Tongue (tissue), 3 donors: ENCODE measurements around the gene PRKD2. TPM values are rescaled to one million over a fixed set of nuclear protein-coding genes. Genes with fewer than 3 reads are reported as not detected.
A peak's percentile ranks its signal among the peaks of the same experiment; 100 is the strongest.
"Not testable (repeated sequence)": the region's sequence is repeated elsewhere in the genome, so short reads cannot be mapped to it uniquely, and the experiment has no call there.

Experiments used
- DNase-seq: peaks from one replicate; pipeline ENCODE4 v3.0.0-alpha.2; 2015
- small RNA-seq: library from RNA; depleted of rRNA; stranded (forward); fragments of <200 nt; gene quantifications from one replicate; pipeline ENCODE3, GENCODE V24; 2014; ENCODE audit warnings: low replicate concordance
- total RNA-seq: library from RNA; depleted of rRNA; stranded (reverse); fragments of >200 nt; gene quantifications from one replicate; pipeline ENCODE4 v1.2.3, GENCODE V29; 2014

PRKD2 gene
- total RNA-seq, 1 donor from 2014 or later = 26.1 TPM

GRCh38 chr19:46630586-46631205 is 86.2 kb downstream of the PRKD2 start:
- DNase-seq = no peak

DNA sequence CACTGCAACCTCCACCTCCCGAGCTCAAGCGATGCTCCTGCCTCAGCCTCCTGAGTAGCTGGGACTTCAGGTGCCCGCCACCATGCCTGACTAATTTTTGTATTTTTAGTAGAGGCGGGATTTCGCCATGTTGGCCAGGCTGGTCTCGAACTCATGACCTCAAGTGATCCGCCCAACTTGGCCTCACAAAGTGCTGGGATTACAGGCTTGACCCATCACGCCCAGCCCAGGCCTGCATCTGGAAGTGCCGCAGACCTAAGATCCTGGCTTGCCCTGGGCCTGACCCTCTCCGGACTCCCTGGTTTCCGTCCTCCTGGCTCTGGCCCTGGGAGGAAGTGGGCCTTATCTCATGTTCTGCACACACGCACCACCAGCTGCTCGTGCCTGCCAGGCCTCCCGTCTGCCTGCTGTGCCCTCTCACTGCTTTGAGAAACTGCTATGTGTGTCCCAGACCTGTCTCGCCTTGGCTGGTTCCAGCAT is 87.3 kb downstream of the PRKD2 start:
- DNase-seq = no peak

DNA sequence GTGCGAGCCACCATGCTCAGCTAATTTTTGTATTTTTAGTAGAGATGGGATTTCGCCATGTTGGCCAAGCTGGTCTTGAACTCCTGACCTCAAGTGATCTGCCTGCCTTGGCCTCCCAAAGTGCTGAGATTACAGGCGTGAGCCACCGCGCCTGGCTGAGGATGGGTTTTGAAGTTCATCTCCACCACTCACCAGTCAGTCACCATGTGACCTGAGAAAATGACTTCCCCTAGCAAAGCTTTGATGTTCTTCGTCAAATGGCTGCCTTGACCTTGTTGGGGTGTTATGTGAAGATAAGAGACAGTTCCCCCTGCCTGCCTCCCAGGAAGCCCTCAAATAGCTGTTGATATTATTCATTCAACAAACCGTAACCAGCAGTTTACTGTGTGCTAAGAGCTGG is 87.9 kb downstream of the PRKD2 start:
- not testable (repeated sequence) for DNase-seq

DNA sequence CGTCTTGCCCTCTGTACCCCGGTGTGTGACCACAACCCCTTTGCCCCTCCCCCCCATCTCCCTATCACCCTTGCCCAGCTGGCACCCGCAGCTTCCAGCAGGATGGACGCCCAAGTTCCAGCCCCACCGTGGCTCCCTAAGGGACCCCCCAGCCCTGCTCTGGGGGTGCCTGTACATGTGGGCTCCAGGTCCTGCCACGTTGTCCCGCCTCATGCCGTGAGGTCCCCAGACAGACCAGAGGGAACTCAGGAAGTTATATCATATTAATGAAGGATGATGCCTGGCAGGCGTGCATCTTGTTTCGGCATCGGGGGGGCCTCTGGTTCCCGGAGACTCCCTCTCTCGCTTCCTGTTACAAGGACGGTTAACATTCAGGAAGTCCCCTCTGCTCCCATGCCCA is 90.5 kb downstream of the PRKD2 start:
- DNase-seq = no peak

- no peak for DNase-seq
Measured at GRCh38 chr19:46625731-46626130, 91.2 kb downstream of the PRKD2 start.

GRCh38 chr19:46624958-46625661 is 91.8 kb downstream of the PRKD2 start, which contains the start of gene PTGIR:
TSS of gene PTGIR (minus strand) at chr19:46625089. CDS start at chr19:46624225, 864 bp downstream.
- DNase-seq = peak; percentile 57

Small RNAs within 50 kb of the gene (small RNA-seq; reads per million reads assigned to genes)
- gene MIR320E = not detected
- not detected for gene RF00019
- not detected for gene RN7SL364P

Other genes with a start within 250 kb of the PRKD2 start
- gene PNMA8A, start 245.6 kb downstream of the PRKD2 start, total RNA-seq = 47.1 TPM
- 2.6 TPM for gene PNMA8B, start 221.2 kb downstream of the PRKD2 start, total RNA-seq
- gene CALM3, start 115.8 kb downstream of the PRKD2 start, total RNA-seq = 141 TPM
- gene PTGIR, start 92.0 kb downstream of the PRKD2 start, total RNA-seq = 4.5 TPM
- gene GNG8, start 80.9 kb downstream of the PRKD2 start, total RNA-seq = not detected
- 11.5 TPM for gene DACT3, start 55.9 kb downstream of the PRKD2 start, total RNA-seq
- 22.4 TPM for gene FKRP, start 28.9 kb upstream of the PRKD2 start, total RNA-seq
- gene STRN4, start 29.3 kb upstream of the PRKD2 start, total RNA-seq = 46.1 TPM
- 16.4 TPM for gene SLC1A5, start 71.5 kb upstream of the PRKD2 start, total RNA-seq
- gene AP2S1, start 133.7 kb upstream of the PRKD2 start, total RNA-seq = 43.3 TPM
- 60.1 TPM for gene ARHGAP35, start 143.9 kb upstream of the PRKD2 start, total RNA-seq